Kidney (tissue), 14 donors: ENCODE measurements around the gene C9orf43. TPM values are rescaled to one million over a fixed set of nuclear protein-coding genes. Genes with fewer than 3 reads are reported as not detected.

Source experiments
- DNase-seq, 5 donors: peaks; one replicate each; pipeline ENCODE4 v3.0.0-alpha.2; 2013 to 2020
- FAIRE-seq: peaks from 2 replicates; lab custom pipeline; 2012; peaks lifted over from hg19 to GRCh38; lab: Jason Lieb, UNC
- H3K27ac ChIP-seq, 2 donors: one replicate each; pipeline ENCODE4 v1.7.0; 2013; ENCODE audit warnings: low read depth in 2 of 2, low read length in 2 of 2, inconsistent platforms in 1 of 2
- H3K27me3 ChIP-seq: one replicate; pipeline ENCODE4 v1.7.1; 2013; ENCODE audit warnings: low read length, inconsistent platforms; ENCODE audit not compliant: control insufficient read depth, insufficient read depth
- H3K36me3 ChIP-seq, 3 donors: one replicate each; pipeline versions ENCODE4 v1.7.0 to v1.7.1; 2013; ENCODE audit warnings: low read length in 3 of 3, control low read depth in 1 of 3, inconsistent platforms in 1 of 3; ENCODE audit not compliant: insufficient read depth in 3 of 3, control insufficient read depth in 2 of 3
- H3K4me1 ChIP-seq, 3 donors: one replicate each; pipeline versions ENCODE4 v1.7.0 to v1.7.1; 2013; ENCODE audit warnings: low read length in 3 of 3, inconsistent platforms in 1 of 3, low read depth in 1 of 3; ENCODE audit not compliant: control insufficient read depth in 2 of 3, insufficient read depth in 2 of 3
- H3K4me3 ChIP-seq, 3 donors: one replicate each; pipeline versions ENCODE4 v1.7.0 to v1.8.1; 2013; ENCODE audit warnings: low read length in 3 of 3, control low read depth in 1 of 3, inconsistent platforms in 1 of 3
- H3K9ac ChIP-seq, 3 donors: one replicate each; pipeline versions ENCODE4 v1.7.0 to v1.7.1; 2013; ENCODE audit warnings: low read length in 3 of 3, control low read depth in 1 of 3, inconsistent platforms in 1 of 3
- H3K9me3 ChIP-seq, 3 donors: one replicate each; pipeline versions ENCODE4 v1.7.0 to v1.7.1; 2013; ENCODE audit warnings: low read length in 3 of 3, control low read depth in 1 of 3, inconsistent platforms in 1 of 3; ENCODE audit not compliant: control insufficient read depth in 2 of 3, insufficient read depth in 1 of 3
- intact Hi-C: fragments of 100-400 bp; cut with DNase I; formaldehyde crosslinking; loops from one replicate; pipeline ENCODE4 v1.11.1; 2022
- polyA plus RNA-seq: library from polyadenylated mRNA; stranded (reverse); fragments of 350-450 nt; fragmentation: Illumina TruSeq; extraction: RNeasy Lipid Tissue Mini Kit (QIAGEN cat#74804); gene quantifications from one replicate; pipeline ENCODE4 v1.2.3, GENCODE V29; 2014; ENCODE audit warnings: low read depth, low replicate concordance; ENCODE audit not compliant: insufficient read depth
- total RNA-seq: library from RNA; stranded (reverse); fragmentation: NEBNext Ultra II Directional; extraction: Animal tissue kit (Norgen Biotek cat#: 25700); gene quantifications from one replicate; pipeline ENCODE4 v1.2.1, GENCODE V29; 2021
- TF ChIP-seq, protein P1 (sequence below): IDR thresholded peaks from 3 replicates; pipeline ENCODE4 v1.5.1; 2012; ENCODE audit warnings: mild to moderate bottlenecking, moderate library complexity, borderline replicate concordance; ENCODE audit not compliant: insufficient read depth; ENCODE audit errors: extremely low read depth
- donor health status: control.
- donor health status: control.
- donor health status: control.
- donor health status: control.
- donor health status: control.
- donor health status: DM: yes; HTN: yes; CAD: no.
- donor health status: Normal renal cell carcinoma (clear cell type).

C9orf43 gene
- total and polyA plus RNA-seq, 2 donors from 2014 or later, result 0.50 to 0.80 TPM

DNA sequence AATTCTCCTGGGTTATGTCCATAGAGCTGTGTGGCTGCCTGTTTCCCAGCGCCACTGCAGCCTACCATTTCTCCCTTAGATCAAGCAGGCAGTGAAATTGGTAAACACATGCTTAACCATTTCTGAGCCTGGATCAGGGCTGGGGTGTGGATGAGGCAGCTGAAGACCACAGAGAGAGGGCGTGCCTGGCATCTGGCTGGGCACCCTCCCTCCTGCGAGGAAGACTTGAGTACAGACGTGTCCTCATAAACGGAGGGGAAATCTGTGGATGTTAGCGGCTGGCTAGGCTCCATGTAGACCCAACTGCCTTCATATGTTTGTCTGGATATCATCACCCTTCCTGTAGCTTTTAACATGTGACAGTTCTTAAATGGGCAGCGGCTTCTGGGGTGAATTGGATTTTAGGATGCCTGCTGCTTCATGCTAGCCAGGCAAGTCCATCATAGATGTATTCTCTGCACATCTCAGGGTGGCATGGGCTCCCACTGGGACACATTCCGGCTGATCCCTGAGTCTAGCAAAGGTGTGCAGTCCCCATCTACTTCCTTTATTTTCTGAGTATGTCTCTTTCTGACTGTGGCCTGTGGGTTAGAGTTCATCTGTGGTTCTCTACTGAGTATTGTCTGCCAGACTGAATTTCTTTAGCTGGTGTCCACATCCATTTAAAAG lies 63.9 kb downstream of the C9orf43 start:
- no peak overlapping the region for H3K27ac ChIP-seq
- FAIRE-seq, result no peak

DNA sequence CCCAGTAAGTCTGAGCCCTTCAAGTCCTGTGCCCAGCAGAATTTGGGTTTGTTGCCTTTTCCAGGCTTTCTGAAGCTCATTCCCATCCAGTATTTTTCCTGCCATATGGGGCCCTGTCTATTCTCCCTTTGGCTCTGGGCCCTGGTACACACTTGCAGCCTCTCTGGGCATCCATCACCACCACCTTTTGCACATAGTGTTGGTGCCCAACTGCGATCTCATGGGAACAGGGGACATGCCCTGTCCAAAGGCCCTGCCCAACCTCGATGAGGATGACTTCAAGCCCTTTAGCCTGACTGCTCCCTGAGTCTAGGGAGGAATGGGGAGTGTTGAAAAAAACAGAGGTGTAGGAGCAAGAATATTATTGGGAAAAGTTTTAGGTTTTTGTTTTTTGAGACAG lies 64.5 kb downstream of the C9orf43 start:
- intact Hi-C loops, result no loop called here
- no peaks in the 10 kb centered on the region for H3K27me3 ChIP-seq
- FAIRE-seq, result no peak

More for the DNA sequence above, 63.9 kb downstream of the C9orf43 start:
- Histone ChIP-seq H3K36me3 (no peaks in the 10 kb centered on the region), H3K4me1 (peaks cover 0 to 6% (median 0%) of the 10 kb centered on the region in 3 donors), H3K9ac (no peak overlapping the region), H3K4me3 (no peak overlapping the region), H3K27me3 (no peaks in the 10 kb centered on the region), H3K9me3 (no peaks in the 10 kb centered on the region)
- TF ChIP-seq, protein P1, sequence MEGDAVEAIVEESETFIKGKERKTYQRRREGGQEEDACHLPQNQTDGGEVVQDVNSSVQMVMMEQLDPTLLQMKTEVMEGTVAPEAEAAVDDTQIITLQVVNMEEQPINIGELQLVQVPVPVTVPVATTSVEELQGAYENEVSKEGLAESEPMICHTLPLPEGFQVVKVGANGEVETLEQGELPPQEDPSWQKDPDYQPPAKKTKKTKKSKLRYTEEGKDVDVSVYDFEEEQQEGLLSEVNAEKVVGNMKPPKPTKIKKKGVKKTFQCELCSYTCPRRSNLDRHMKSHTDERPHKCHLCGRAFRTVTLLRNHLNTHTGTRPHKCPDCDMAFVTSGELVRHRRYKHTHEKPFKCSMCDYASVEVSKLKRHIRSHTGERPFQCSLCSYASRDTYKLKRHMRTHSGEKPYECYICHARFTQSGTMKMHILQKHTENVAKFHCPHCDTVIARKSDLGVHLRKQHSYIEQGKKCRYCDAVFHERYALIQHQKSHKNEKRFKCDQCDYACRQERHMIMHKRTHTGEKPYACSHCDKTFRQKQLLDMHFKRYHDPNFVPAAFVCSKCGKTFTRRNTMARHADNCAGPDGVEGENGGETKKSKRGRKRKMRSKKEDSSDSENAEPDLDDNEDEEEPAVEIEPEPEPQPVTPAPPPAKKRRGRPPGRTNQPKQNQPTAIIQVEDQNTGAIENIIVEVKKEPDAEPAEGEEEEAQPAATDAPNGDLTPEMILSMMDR, result no peak
- intact Hi-C loops, result no loop called here
- DNase-seq, result no peak

DNA sequence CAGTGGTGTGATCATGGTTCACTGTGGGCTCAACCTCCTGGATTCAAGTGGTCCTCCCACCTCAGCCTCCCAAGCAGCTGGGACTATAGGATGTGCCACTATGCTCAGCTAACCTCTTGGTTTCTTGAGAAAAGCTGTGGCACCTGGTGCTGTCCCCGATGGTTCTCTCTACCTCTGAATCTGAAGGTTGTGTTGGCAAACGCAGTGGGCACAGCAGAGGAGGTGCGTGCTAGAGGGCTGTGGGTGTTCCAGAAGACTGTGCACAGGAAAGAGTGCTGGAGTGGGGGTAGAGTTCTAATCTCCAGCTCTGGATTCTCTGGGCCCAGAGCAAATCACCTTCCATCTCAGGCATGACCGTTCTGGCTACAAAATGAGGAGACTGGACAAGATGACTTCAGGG lies 65.4 kb downstream of the C9orf43 start:
- H3K9me3 ChIP-seq, result no peaks in the 10 kb centered on the region
- H3K4me1 ChIP-seq, result peaks cover 0 to 6% (median 0%) of the 10 kb centered on the region in 3 donors

More for the DNA sequence above, 64.5 kb downstream of the C9orf43 start:
- Histone ChIP-seq H3K4me1 (peaks cover 0 to 6% (median 0%) of the 10 kb centered on the region in 3 donors), H3K9ac (no peak overlapping the region), H3K36me3 (no peaks in the 10 kb centered on the region), H3K4me3 (no peak overlapping the region), H3K27ac (no peak overlapping the region), H3K9me3 (no peaks in the 10 kb centered on the region)
- DNase-seq, result no peak
- TF ChIP-seq, protein P1, result no peak

More for the DNA sequence above, 65.4 kb downstream of the C9orf43 start:
- DNase-seq, result no peak
- no peak for FAIRE-seq
- TF ChIP-seq, protein P1, result no peak
- no peak overlapping the region for H3K4me3 ChIP-seq
- H3K36me3 ChIP-seq, result no peaks in the 10 kb centered on the region
- no peaks in the 10 kb centered on the region for H3K27me3 ChIP-seq
- H3K9ac ChIP-seq, result no peak overlapping the region
- no peak overlapping the region for H3K27ac ChIP-seq
- intact Hi-C loops, result no loop called here
